Dedifferentiated amniotic fluid mesenchymal stem cell (primary cell): Measurements from ENCODE around the gene DAB2.
A peak's percentile ranks its signal among the peaks of the same experiment; 100 is the strongest.

Source experiments
- DNase-seq: peaks from one replicate; pipeline ENCODE4 v3.0.0-alpha.2; 2016; ENCODE audit errors: extremely low spot score

DAB2 gene

GRCh38 chr5:39424736-39425637 is at the start of gene DAB2:
Gene DAB2, minus strand, starts transcription at chr5:39424980. Its CDS starts 30,660 bp downstream, at chr5:39394320.
- peak; percentile 95 for DNase-seq

DNA sequence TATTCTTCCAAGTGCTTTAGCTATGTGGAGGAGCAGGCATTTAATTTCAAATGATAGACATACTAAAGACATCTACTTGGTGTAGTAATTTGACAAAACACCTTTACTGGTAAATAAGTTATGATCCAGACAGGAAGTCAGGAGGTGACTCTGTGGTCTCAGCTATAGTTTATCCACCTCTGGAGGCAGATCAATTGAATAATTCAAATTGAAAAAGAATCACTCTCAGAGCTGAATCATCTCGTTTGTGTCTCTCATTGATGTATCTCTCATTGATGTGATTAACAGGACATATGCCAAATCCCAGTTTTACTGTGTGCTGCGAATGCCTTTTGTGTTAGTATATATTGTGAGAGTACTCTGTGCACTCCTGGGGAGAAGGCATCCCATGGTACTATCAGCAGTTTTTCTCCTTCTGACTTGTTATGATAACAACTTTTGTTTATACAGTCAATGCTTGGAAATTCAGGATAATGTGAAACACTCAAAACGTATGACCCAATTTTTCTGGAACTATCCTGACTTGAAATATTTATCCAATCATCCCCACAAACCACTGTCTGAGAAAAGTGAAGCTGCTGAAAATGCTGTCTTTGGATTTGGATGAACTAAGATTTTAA is 48.5 kb upstream of the DAB2 start:
- DNase-seq, result peak; percentile 27

- DNase-seq, result no peak
Observed at GRCh38 chr5:39471836-39472508, 47.2 kb upstream of the DAB2 start.

- no peak for DNase-seq
Observed at GRCh38 chr5:39470811-39471210, 46.0 kb upstream of the DAB2 start.

GRCh38 chr5:39469777-39470415 is 45.1 kb upstream of the DAB2 start:
- no peak for DNase-seq

GRCh38 chr5:39469176-39469575 is 44.4 kb upstream of the DAB2 start:
- no peak for DNase-seq

DNA sequence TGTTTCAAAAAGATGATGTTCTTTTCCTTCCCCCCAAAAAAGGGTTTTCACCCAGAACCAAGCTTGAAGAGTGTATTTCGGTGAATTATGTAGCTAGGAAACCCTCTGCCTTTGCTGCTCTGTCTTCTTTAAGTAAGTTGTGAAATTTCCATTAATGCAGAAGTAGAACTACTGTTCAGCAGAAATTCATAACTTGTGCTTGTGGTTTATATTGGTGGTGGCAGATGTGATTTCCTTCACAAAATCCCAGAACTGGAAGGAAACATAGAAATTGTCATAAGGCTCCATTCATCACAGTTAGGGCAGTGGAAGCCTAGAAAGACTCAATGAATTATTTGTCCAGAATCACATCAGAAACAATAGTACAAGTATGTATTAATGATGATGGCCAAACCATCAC is 42.1 kb upstream of the DAB2 start:
- no peak for DNase-seq

- DNase-seq, result no peak
Observed at GRCh38 chr5:39465843-39466242, 41.1 kb upstream of the DAB2 start.

- no peak for DNase-seq
Observed at GRCh38 chr5:39465097-39465496, 40.3 kb upstream of the DAB2 start.

DNA sequence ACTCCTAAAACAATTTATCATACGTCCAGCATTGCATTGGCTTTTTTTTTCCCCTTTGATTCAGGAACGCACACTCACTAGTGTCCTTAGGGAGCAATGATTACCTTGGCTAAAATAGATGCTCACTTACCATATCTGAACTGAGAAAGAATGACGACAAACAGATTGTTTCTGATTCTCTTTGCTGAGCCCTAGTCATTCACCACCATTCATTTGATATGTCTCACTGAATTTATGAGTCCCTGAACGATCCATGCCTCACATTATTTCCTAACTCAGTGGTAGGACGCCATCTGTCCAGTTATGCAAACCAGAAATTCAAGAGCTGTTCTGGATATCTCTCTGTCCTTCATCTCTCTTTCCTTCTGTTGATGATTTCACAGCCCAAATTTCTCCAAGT is 39.3 kb upstream of the DAB2 start:
- no peak for DNase-seq

DNA sequence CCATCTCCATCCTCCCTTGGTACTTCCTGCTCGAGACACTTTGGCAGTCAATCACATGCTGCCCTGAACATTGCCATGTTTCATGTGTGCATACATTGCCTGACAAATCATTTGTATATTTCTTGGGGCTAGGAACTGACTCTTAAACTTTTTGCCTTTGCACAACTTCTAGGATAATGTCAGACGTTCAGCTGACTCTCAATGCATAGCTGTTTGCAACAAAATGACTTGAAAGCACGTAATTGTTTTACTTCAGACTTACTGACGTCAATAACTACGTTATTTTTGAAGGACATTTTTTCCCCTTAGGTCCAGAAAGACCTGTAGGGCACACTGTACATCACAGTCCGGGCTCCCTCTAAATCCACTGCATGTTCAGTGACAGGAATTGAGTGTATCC is 37.4 kb upstream of the DAB2 start:
- no peak for DNase-seq

- no peak for DNase-seq
Observed at GRCh38 chr5:39461007-39461682, 36.4 kb upstream of the DAB2 start.

- no peak for DNase-seq
Observed at GRCh38 chr5:39459907-39460306, 35.1 kb upstream of the DAB2 start.

DNA sequence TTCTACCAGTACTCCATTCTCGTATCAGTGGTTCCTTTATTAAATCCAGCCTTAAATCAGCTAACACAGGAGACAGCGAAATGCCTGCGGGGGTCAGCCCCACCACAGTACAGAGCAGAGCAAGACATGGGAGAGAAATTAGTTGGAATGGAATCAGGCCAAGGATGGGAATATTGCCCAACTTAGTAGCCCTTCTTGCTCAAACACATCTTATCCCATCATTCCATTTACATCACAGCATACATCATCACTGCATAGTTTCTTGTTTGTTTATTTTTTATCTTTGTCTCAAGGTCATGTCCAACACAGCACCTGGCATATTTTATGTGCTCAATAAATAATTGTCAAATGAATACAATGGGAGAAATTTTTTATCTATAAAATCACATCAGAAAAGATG is 34.3 kb upstream of the DAB2 start:
- no peak for DNase-seq

DNA sequence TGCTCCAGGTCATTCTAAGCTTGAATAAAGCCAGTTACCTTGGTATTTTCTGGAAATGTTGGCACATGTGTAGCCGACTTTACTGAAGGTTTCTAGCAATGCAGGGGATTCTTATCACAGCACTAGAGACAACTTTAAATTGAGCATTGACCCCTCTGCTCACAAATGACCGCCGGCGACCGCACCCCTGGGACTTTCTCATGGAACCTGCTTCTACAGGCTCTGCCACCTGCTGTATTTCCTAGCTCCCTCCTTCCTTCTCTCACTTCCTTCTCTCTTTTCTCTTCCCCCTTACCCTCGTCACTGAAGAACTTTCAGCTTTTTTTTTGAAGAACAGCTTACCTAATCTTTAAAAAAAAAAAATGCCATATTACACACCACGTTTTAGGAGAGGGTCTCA is 30.9 kb upstream of the DAB2 start:
- no peak for DNase-seq

DNA sequence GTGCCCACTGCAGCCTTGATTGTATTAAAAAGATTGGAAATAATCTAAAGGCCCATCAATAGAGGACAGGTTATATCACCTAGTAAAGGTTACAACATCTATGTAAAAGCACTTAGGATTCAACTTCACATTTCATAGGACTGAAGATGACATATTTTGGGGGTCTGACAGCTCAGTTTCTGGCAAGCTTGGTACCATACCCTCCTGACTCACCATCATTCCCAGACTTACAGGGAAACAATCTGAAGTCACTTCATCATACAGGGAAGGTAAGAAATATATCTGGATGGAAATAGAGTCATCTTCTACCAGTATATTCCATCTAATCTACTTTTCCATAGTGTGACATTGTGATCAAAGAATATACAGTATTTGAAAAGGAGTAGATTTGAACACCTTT is 28.8 kb upstream of the DAB2 start:
- no peak for DNase-seq

DNA sequence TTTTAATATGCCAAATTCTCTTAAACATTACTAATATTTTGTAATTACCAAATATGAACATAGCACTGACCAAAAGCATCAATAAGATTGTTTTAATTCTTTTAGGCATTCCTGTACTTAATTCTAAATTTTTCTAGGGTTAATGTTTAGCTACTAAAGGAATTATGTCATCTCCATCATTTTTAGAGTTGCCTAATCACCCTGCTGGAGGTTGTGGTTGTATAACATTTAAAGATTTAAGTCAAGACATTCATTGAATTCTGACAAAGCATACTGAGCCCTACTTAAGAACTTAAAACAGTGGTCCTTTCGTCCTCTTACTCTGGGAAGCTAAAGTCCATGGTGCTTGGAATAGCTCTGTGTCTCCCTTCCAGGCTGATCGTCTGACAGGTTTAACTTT is 28.1 kb upstream of the DAB2 start:
- DNase-seq, result peak; percentile 61

- no peak for DNase-seq
Observed at GRCh38 chr5:39451276-39451941, 26.6 kb upstream of the DAB2 start.

GRCh38 chr5:39450487-39450886 is 25.7 kb upstream of the DAB2 start:
- no peak for DNase-seq

GRCh38 chr5:39449591-39449990 is 24.8 kb upstream of the DAB2 start:
- DNase-seq, result no peak

DNA sequence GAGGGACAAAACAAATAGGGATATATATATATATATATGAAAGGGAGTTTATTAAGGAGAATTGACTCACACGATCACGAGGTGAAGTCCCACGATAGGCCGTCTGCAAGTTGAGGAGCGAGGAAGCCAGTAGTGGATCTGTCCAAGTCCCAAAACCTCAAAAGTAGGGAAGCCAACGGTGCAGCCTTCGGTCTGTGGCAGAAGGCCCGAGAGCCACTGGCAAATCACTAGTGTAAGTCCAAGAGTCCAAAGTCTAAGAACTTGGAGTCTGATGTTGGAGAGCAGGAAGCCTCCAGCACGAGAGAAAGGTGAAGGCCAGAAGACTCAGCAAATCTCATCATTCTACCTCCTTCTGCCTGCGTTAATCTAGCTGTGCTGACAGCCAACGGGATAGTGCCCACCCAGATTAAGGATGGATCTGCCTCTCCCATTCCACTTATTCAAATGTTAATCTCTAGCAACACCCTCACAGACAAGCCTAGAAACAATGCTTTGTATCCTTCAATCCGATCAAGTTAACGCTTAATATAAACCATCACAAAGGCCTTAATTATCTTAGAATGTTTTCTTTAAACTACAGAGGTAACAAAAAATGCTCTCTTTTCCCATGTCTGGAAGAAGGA is 23.8 kb upstream of the DAB2 start:
- DNase-seq, result no peak
